HepG2 (cell line): Measurements from ENCODE around the gene SBK3. TPM values are rescaled to one million over a fixed set of nuclear protein-coding genes. Genes with fewer than 3 reads are reported as not detected.

Source experiments
- EHMT2 ChIP-seq: fragments of 200-600 bp; sonication (generic); IDR thresholded peaks from 2 replicates; pipeline ENCODE4 v1.7.0; 2017; ENCODE audit warnings: antibody characterized with exemption, low read depth, low read length, borderline replicate concordance
- FOSL2 ChIP-seq: sonication (generic); formaldehyde crosslinking; IDR thresholded peaks from 2 replicates; pipeline ENCODE4 v1.4.0; 2020; ENCODE audit warnings: missing genetic modification reagents
- FOXK1 ChIP-seq: sonication (generic); formaldehyde crosslinking; IDR thresholded peaks from 2 replicates; pipeline ENCODE4 v1.4.0; 2020; ENCODE audit warnings: low read depth, missing genetic modification reagents, borderline replicate concordance
- GABPA ChIP-seq, 2 experiments: IDR thresholded peaks; 2 replicates each; pipeline ENCODE4 v1.6.1; 2011 to 2016; ENCODE audit warnings: low read depth in 2 of 2, low read length in 1 of 2, missing biosample characterization in 1 of 2, missing genetic modification characterization in 1 of 2
- HIVEP1 ChIP-seq: sonication (generic); formaldehyde crosslinking; IDR thresholded peaks from 2 replicates; pipeline ENCODE4 v1.4.0; 2020; ENCODE audit warnings: mild to moderate bottlenecking, missing genetic modification reagents
- HNRNPK ChIP-seq: fragments of 200-400 bp; formaldehyde crosslinking; IDR thresholded peaks from 2 replicates; pipeline ENCODE4 v1.6.1; 2018; ENCODE audit warnings: low read length, low read depth, moderate library complexity, mild to moderate bottlenecking; ENCODE audit not compliant: poor library complexity, severe bottlenecking
- JARID2 ChIP-seq: sonication (generic); formaldehyde crosslinking; IDR thresholded peaks from 2 replicates; pipeline ENCODE4 v1.8.1; 2023; ENCODE audit warnings: missing genetic modification reagents, inconsistent platforms; ENCODE audit not compliant: insufficient replicate concordance
- KLF16 ChIP-seq, 2 experiments: sonication (generic) in 1 of 2; formaldehyde crosslinking in 1 of 2; IDR thresholded peaks; 2 replicates each; pipeline versions ENCODE4 v1.6.1 to v1.8.0; 2016 to 2023; ENCODE audit warnings: missing genetic modification reagents in 2 of 2, missing compliant biosample characterization in 1 of 2
- MED1 ChIP-seq: sonication (generic); formaldehyde crosslinking; IDR thresholded peaks from 2 replicates; pipeline ENCODE4 v1.4.0; 2020; ENCODE audit warnings: missing genetic modification reagents
- MEIS2 ChIP-seq: sonication (generic); formaldehyde crosslinking; IDR thresholded peaks from 2 replicates; pipeline ENCODE4 v1.9.0; 2021; ENCODE audit warnings: mild to moderate bottlenecking, missing genetic modification reagents
- NONO ChIP-seq, 2 experiments: fragments of 450-650 bp in 1 of 2; sonication (generic) in 1 of 2; formaldehyde crosslinking in 1 of 2; IDR thresholded peaks in 1 of 2; conservative IDR thresholded peaks in 1 of 2; 2 replicates each; pipeline versions ENCODE4 v1.6.1 to v1.8.0; 2017 to 2022; ENCODE audit warnings: mild to moderate bottlenecking in 1 of 2, missing genetic modification reagents in 1 of 2, moderate library complexity in 1 of 2
- NR2C2 ChIP-seq: sonication (generic); formaldehyde crosslinking; IDR thresholded peaks from 2 replicates; pipeline ENCODE4 v1.4.0; 2020; ENCODE audit warnings: missing genetic modification reagents, mild to moderate bottlenecking, moderate library complexity, borderline replicate concordance
- NR2F1 ChIP-seq, 2 experiments: fragments of 450-650 bp in 1 of 2; formaldehyde crosslinking in 1 of 2; IDR thresholded peaks; 2 replicates each; pipeline versions ENCODE4 v1.5.0 to v1.6.1; 2016 to 2020; ENCODE audit warnings: mild to moderate bottlenecking in 1 of 2, missing compliant biosample characterization in 1 of 2, missing genetic modification reagents in 1 of 2, moderate library complexity in 1 of 2
- PHF5A ChIP-seq: IDR thresholded peaks from one replicate; pipeline ENCODE4 v1.6.1; 2018; ENCODE audit warnings: low read depth, missing genetic modification reagents; ENCODE audit not compliant: unreplicated experiment
- PHF8 ChIP-seq: sonication (generic); formaldehyde crosslinking; IDR thresholded peaks from 2 replicates; pipeline ENCODE4 v1.5.0; 2020; ENCODE audit warnings: missing genetic modification reagents
- RFXANK ChIP-seq: IDR thresholded peaks from 2 replicates; pipeline ENCODE4 v1.6.1; 2016
- SMC3 ChIP-seq: IDR thresholded peaks from 2 replicates; pipeline ENCODE4 v1.6.1; 2011; ENCODE audit warnings: low read length, improper control_type of control experiment
- STAG1 ChIP-seq: sonication (generic); formaldehyde crosslinking; IDR thresholded peaks from 2 replicates; pipeline ENCODE4 v1.4.0; 2020; ENCODE audit warnings: missing genetic modification reagents
- ZNF24 ChIP-seq: fragments of 450-650 bp; IDR thresholded peaks from 2 replicates; pipeline ENCODE4 v1.6.1; 2017; ENCODE audit warnings: antibody characterized with exemption, mild to moderate bottlenecking
- ZNF468 ChIP-seq: sonication (generic); formaldehyde crosslinking; IDR thresholded peaks from 2 replicates; pipeline ENCODE4 v1.8.0; 2022; ENCODE audit warnings: mild to moderate bottlenecking, moderate library complexity, missing genetic modification reagents
- ZNF501 ChIP-seq: sonication (generic); formaldehyde crosslinking; IDR thresholded peaks from 2 replicates; pipeline ENCODE4 v1.5.1; 2020; ENCODE audit warnings: mild to moderate bottlenecking, moderate library complexity, missing genetic modification reagents
- ZNF619 ChIP-seq: sonication (generic); formaldehyde crosslinking; IDR thresholded peaks from 2 replicates; pipeline ENCODE4 v1.4.0; 2020; ENCODE audit warnings: mild to moderate bottlenecking, missing genetic modification reagents
- polyA plus RNA-seq, 8 experiments: library from polyadenylated mRNA; depleted of rRNA in 3 of 8; stranded (reverse) in 7 of 8; unstranded in 1 of 8; fragments of >200 nt; fragmentation: Illumina TruSeq in 4 of 8; extraction: Trizol in 4 of 8; gene quantifications; 2 replicates each; pipeline versions ENCODE4 v1.2.1 to v1.2.3, GENCODE V29; 2011 to 2016; ENCODE audit warnings: low read depth in 4 of 8, missing spikeins in 1 of 8, mixed read lengths in 1 of 8; ENCODE audit not compliant: insufficient read depth in 1 of 8
- total RNA-seq, 5 experiments: library from RNA; depleted of rRNA; stranded (reverse); fragments of >200 nt; fragmentation: Illumina TruSeq; extraction: Trizol; gene quantifications; 2 replicates each; pipeline ENCODE4 v1.2.3, GENCODE V29; 2016; ENCODE audit warnings: low read depth in 1 of 5
- TF ChIP-seq, protein P1 (sequence below): sonication (generic); formaldehyde crosslinking; IDR thresholded peaks from 2 replicates; pipeline ENCODE4 v1.5.0; 2020; ENCODE audit warnings: missing genetic modification reagents
- TF ChIP-seq, protein P2 (sequence below): sonication (generic); formaldehyde crosslinking; IDR thresholded peaks from 2 replicates; pipeline ENCODE4 v1.4.0; 2020; ENCODE audit warnings: mild to moderate bottlenecking, missing genetic modification reagents
- TF ChIP-seq, protein P3 (sequence below): IDR thresholded peaks from 2 replicates; pipeline ENCODE4 v1.4.0; 2020; ENCODE audit warnings: mild to moderate bottlenecking, missing genetic modification reagents

SBK3 gene
- total and polyA plus RNA-seq, 2 of the 13 experiments (the other 11 are each of a cell fraction or from before 2014, with no cell fraction given), result 0.66 to 0.77 TPM

DNA sequence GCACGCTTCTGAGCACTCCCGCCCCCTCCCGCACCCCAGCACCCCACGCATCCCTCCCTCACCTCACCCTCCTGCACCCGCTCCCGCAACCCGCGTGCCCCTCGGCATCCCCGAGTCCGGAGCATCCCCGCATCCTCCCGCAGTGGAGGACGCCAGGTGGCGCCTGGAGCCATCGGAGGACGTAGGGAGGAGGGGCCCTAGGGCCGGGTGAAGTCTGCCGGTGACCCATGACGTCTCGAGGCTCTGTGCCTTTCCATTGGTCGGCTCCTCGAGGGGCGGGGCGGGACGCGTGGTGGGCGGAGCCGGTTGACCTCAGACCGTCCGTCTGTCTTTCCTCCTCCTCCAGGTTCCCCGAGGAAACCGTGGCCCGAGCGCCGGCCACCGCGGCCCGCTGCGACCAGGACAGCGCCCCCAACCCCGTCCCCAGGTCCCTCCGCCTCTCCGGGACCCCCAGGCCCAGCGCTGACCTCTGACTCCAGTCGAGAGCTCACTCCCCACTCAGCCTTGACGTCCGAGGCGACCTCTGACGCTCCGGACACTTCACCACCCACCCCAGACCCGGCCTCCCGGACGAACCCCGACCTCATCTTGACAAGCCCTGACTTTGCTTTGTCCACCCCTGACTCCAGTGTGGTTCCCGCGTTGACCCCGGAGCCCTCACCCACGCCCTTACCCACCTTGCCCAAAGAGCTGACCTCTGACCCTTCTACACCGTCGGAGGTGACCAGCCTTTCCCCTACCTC lies 28.3 kb downstream of the SBK3 start (continued):
- TF ChIP-seq FOXK1 (CRISPR knock-in tag) (0 out of 2 replicates have a peak, but pooled peaks have one; percentile 17), JARID2 (CRISPR knock-in tag) (peak; percentile 39), SMC3 (peak; percentile 79; the same call in 1 of the 2 replicates), ZNF619 (CRISPR knock-in tag) (0 out of 2 replicates have a peak, but pooled peaks have one; percentile 57), STAG1 (CRISPR knock-in tag) (peak; percentile 96), HIVEP1 (CRISPR knock-in tag) (no peak), ZNF468 (CRISPR knock-in tag) (no peak), NR2F1 (CRISPR knock-in tag; IDR thresholded peaks at IDR 0.05) (peak; percentile 44 to 62; a peak in 2 of 4 replicates), ZNF24 (no peak), MEIS2 (peak; percentile 49; the same call in 1 of the 2 replicates), FOSL2 (peak; percentile 47; the same call in 1 of the 2 replicates), PHF8 (peak; percentile 42; the same call in 1 of the 2 replicates), MED1 (CRISPR knock-in tag) (0 out of 2 replicates have a peak, but pooled peaks have one; percentile 30), HNRNPK (peak; percentile 95), PHF5A (CRISPR knock-in tag) (peak; percentile 69), RFXANK (CRISPR knock-in tag) (peak; percentile 100), GABPA (IDR thresholded peaks at IDR 0.05; ENCODE audit: low read depth, low read length) (no peak), GABPA (CRISPR knock-in tag; IDR thresholded peaks at IDR 0.05; ENCODE audit: low read depth) (peak; percentile 64), NONO (IDR thresholded peaks at IDR 0.05) (no peak), NONO (CRISPR knock-in tag; conservative IDR thresholded peaks at IDR 0.05) (peak; percentile 81), KLF16 (CRISPR knock-in tag; IDR thresholded peaks at IDR 0.05) (peak in 1 of 2 experiments; percentile 60; a peak in 1 of 4 replicates), EHMT2 (no peak), NR2C2 (CRISPR knock-in tag) (peak; percentile 63), ZNF501 (CRISPR knock-in tag) (peak; percentile 28; the same call in 1 of the 2 replicates)
- TF ChIP-seq, protein P1, sequence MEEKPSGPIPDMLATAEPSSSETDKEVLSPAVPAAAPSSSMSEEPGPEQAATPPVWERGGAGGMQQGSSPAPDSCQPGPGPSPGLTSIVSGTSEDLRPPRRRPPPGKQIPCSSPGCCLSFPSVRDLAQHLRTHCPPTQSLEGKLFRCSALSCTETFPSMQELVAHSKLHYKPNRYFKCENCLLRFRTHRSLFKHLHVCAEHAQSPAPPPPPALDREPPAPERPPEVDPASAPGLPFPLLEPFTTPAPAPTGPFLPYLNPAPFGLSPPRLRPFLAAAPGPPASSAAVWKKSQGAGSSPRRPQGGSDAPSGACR (CRISPR knock-in tag), result 0 out of 2 replicates have a peak, but pooled peaks have one; percentile 25
- TF ChIP-seq, protein P2, sequence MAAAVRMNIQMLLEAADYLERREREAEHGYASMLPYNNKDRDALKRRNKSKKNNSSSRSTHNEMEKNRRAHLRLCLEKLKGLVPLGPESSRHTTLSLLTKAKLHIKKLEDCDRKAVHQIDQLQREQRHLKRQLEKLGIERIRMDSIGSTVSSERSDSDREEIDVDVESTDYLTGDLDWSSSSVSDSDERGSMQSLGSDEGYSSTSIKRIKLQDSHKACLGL (CRISPR knock-in tag), result 0 out of 2 replicates have a peak, but pooled peaks have one; percentile 7
- TF ChIP-seq, protein P3, sequence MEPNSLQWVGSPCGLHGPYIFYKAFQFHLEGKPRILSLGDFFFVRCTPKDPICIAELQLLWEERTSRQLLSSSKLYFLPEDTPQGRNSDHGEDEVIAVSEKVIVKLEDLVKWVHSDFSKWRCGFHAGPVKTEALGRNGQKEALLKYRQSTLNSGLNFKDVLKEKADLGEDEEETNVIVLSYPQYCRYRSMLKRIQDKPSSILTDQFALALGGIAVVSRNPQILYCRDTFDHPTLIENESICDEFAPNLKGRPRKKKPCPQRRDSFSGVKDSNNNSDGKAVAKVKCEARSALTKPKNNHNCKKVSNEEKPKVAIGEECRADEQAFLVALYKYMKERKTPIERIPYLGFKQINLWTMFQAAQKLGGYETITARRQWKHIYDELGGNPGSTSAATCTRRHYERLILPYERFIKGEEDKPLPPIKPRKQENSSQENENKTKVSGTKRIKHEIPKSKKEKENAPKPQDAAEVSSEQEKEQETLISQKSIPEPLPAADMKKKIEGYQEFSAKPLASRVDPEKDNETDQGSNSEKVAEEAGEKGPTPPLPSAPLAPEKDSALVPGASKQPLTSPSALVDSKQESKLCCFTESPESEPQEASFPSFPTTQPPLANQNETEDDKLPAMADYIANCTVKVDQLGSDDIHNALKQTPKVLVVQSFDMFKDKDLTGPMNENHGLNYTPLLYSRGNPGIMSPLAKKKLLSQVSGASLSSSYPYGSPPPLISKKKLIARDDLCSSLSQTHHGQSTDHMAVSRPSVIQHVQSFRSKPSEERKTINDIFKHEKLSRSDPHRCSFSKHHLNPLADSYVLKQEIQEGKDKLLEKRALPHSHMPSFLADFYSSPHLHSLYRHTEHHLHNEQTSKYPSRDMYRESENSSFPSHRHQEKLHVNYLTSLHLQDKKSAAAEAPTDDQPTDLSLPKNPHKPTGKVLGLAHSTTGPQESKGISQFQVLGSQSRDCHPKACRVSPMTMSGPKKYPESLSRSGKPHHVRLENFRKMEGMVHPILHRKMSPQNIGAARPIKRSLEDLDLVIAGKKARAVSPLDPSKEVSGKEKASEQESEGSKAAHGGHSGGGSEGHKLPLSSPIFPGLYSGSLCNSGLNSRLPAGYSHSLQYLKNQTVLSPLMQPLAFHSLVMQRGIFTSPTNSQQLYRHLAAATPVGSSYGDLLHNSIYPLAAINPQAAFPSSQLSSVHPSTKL, result no peak
